ENCODE results near the gene CPNE6.

Gene CPNE6

DNA sequence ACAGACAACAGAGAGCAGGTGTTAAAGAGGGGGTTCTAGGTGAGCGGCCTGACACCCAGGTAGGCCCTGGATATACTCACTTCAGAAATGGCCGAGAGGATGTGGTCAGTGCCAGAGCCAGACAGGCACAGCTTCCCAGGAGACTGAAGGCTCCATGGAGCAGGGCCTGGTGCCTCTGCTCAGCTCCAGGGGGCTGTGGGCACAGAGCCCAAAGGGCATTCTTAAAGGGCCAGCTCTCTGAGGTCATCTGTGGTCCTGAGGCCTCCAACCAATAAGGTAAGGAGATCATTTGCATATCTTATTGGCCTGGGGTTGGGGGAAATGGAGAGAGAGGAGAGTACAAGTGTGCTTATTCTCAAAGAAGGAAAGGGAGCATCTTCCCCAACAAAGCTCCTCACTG lies 13.1 kb downstream of the CPNE6 start:
- peaks cover 24% of the 10 kb centered on the region for H3K4me1 ChIP-seq
- no peaks in the 10 kb centered on the region for H3K9me3 ChIP-seq (ENCODE audit: control insufficient read depth, low read length)
- no peak overlapping the region for H3K27ac ChIP-seq
- no peak overlapping the region for H2AFZ ChIP-seq
- H3K36me3 ChIP-seq (ENCODE audit: control insufficient read depth, insufficient read depth, low read length) = no peaks in the 10 kb centered on the region
- no peak overlapping the region for H3K4me3 ChIP-seq (ENCODE audit: low read depth, low read length)
- H3K27me3 ChIP-seq (ENCODE audit: control insufficient read depth, insufficient read depth, low read length) = no peaks in the 10 kb centered on the region
- H3K4me2 ChIP-seq (ENCODE audit: low read length) = no peak overlapping the region
- no peak overlapping the region for H3K9ac ChIP-seq
- H3K79me2 ChIP-seq = no peaks in the 10 kb centered on the region
- TF ChIP-seq, protein P1, sequence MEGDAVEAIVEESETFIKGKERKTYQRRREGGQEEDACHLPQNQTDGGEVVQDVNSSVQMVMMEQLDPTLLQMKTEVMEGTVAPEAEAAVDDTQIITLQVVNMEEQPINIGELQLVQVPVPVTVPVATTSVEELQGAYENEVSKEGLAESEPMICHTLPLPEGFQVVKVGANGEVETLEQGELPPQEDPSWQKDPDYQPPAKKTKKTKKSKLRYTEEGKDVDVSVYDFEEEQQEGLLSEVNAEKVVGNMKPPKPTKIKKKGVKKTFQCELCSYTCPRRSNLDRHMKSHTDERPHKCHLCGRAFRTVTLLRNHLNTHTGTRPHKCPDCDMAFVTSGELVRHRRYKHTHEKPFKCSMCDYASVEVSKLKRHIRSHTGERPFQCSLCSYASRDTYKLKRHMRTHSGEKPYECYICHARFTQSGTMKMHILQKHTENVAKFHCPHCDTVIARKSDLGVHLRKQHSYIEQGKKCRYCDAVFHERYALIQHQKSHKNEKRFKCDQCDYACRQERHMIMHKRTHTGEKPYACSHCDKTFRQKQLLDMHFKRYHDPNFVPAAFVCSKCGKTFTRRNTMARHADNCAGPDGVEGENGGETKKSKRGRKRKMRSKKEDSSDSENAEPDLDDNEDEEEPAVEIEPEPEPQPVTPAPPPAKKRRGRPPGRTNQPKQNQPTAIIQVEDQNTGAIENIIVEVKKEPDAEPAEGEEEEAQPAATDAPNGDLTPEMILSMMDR (IDR thresholded peaks at IDR 0.05) = no peak

DNA sequence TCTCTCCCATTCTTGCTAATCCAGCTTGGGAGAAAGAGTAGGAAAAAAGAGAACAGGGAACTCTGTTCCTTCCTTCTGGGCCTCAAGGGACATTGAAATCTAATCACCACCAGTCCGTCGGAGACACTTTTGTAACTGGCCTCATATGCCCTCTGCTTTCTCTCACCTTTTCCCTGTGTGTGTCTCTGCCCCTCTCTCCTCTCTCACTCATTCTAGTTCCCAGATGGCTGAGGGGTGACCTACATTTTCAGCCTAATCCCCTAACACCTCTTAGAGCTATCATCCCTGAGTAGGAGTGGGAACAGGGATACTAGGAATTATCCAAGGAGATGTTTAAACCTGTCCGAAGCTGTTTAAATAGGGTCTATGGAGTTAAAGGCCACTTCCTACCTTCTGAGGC lies 13.9 kb downstream of the CPNE6 start:
- Histone ChIP-seq H3K36me3 (ENCODE audit: control insufficient read depth, insufficient read depth, low read length) (no peaks in the 10 kb centered on the region), H3K4me2 (ENCODE audit: low read length) (no peak overlapping the region), H3K9ac (no peak overlapping the region), H3K79me2 (no peaks in the 10 kb centered on the region), H3K4me3 (ENCODE audit: low read depth, low read length) (no peak overlapping the region), H3K4me1 (peaks cover 20% of the 10 kb centered on the region), H2AFZ (no peak overlapping the region), H3K27me3 (ENCODE audit: control insufficient read depth, insufficient read depth, low read length) (no peaks in the 10 kb centered on the region), H3K9me3 (ENCODE audit: control insufficient read depth, low read length) (no peaks in the 10 kb centered on the region), H3K27ac (no peak overlapping the region)
- TF ChIP-seq, protein P1 (IDR thresholded peaks at IDR 0.05) = no peak

DNA sequence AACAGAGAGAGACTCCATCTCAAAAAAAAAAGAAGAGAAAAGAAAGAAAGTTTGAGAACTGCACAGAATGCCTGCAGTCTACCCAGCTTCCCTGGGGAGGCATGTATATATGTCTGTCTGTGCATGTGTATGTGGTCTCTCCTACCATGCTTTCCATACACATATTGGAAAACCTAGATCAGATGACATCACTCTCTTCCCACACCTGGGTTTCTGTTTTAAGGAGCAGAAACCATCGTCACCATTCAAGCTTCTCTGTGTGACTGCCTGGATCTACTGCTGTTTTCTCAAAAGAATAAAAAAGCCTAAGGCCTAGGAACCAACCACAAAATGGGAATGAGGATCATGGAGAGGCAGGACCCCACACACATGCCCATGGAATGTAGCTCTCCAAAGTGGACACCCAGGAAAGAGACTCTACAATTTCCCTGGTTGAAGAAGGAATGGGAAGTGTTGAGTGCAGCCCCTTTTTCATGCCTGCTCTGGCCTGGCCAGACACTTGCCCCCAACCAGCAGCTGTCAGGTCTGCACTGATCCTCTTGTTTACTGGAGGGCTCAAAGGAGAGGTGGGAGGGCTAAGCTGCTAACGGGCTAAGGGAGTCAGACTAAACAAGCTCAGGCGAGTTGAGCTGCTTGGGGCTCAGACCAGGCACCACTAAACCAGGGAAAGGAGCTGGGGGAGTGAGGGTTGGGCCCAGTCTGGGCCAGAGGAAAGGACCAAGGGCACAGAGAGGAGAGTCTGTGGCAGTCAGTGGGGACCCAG lies 15.0 kb downstream of the CPNE6 start:
- TF ChIP-seq, protein P1 (IDR thresholded peaks at IDR 0.05) = no peak
- Histone ChIP-seq H3K4me3 (ENCODE audit: low read depth, low read length) (no peak overlapping the region), H3K79me2 (no peaks in the 10 kb centered on the region)

DNA sequence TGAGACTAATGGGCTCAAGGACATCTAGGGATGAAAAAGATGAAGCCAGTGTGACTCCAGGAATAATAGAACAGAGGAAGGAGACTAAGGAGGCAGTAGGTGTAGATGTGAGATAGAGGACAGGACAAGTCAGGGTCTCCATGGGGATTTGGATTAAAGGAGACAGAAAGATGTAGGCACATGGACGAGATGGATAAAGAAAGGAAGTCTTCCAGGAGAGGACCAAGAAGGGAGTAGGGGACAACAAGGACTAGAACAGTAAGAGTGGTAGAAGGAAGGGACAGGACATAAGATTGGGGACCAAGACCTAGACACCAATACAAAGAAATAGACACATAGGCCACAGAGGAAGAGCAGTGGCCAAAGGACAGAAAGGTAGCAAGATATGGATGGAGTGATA lies 15.6 kb downstream of the CPNE6 start:
- TF ChIP-seq, protein P1 (IDR thresholded peaks at IDR 0.05) = no peak
- H3K4me2 ChIP-seq (ENCODE audit: low read length) = no peak overlapping the region
- H3K9ac ChIP-seq = no peak overlapping the region
- no peak overlapping the region for H3K27ac ChIP-seq
- H2AFZ ChIP-seq = no peak overlapping the region
- no peak overlapping the region for H3K4me3 ChIP-seq (ENCODE audit: low read depth, low read length)
- H3K4me1 ChIP-seq = peaks cover 10% of the 10 kb centered on the region
- no peaks in the 10 kb centered on the region for H3K36me3 ChIP-seq (ENCODE audit: control insufficient read depth, insufficient read depth, low read length)
- H3K79me2 ChIP-seq = no peaks in the 10 kb centered on the region
- no peaks in the 10 kb centered on the region for H3K27me3 ChIP-seq (ENCODE audit: control insufficient read depth, insufficient read depth, low read length)
- no peaks in the 10 kb centered on the region for H3K9me3 ChIP-seq (ENCODE audit: control insufficient read depth, low read length)

More for the DNA sequence above, 15.0 kb downstream of the CPNE6 start:
- Histone ChIP-seq H3K4me1 (peaks cover 13% of the 10 kb centered on the region), H3K36me3 (ENCODE audit: control insufficient read depth, insufficient read depth, low read length) (no peaks in the 10 kb centered on the region), H3K9ac (no peak overlapping the region), H3K27me3 (ENCODE audit: control insufficient read depth, insufficient read depth, low read length) (no peaks in the 10 kb centered on the region), H3K9me3 (ENCODE audit: control insufficient read depth, low read length) (no peaks in the 10 kb centered on the region), H3K4me2 (ENCODE audit: low read length) (no peak overlapping the region), H2AFZ (no peak overlapping the region), H3K27ac (no peak overlapping the region)

DNA sequence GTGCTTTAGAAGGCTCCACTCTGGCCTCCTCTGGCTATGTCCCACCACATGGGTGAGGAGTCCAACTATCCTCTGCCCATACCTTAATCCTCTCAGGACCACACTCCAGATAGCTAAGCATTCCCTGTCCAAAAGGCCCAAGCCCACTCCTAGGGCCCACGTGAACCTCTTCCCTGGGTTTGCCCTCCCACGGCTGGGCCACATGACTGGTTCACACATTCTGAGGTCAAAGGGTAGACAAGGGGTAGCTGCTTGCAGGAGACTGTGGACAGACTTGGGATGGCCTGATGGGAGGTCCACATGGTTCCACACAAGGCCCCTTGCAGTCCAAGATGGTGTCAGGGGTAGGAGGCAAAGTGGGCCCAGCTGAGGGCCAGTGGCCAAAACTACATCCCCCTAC lies 16.7 kb downstream of the CPNE6 start:
- H3K27me3 ChIP-seq (ENCODE audit: control insufficient read depth, insufficient read depth, low read length) = no peaks in the 10 kb centered on the region
- H3K9me3 ChIP-seq (ENCODE audit: control insufficient read depth, low read length) = no peaks in the 10 kb centered on the region
- no peak overlapping the region for H3K27ac ChIP-seq
- H3K79me2 ChIP-seq = no peaks in the 10 kb centered on the region
- H3K4me1 ChIP-seq = peaks cover 3% of the 10 kb centered on the region
- no peak overlapping the region for H3K9ac ChIP-seq
- TF ChIP-seq, protein P1 (IDR thresholded peaks at IDR 0.05) = no peak
- H2AFZ ChIP-seq = no peak overlapping the region
- H3K4me2 ChIP-seq (ENCODE audit: low read length) = no peak overlapping the region
- H3K4me3 ChIP-seq (ENCODE audit: low read depth, low read length) = no peak overlapping the region
- no peaks in the 10 kb centered on the region for H3K36me3 ChIP-seq (ENCODE audit: control insufficient read depth, insufficient read depth, low read length)

Measured in parathyroid adenoma (tissue), 2 donors.